Measurements from ENCODE around the gene TIMM10B. TPM values are rescaled to one million over a fixed set of nuclear protein-coding genes. Genes with fewer than 3 reads are reported as not detected.

The TIMM10B gene
- total RNA-seq, 1 donor from 2014 or later, result 31.5 TPM

DNA sequence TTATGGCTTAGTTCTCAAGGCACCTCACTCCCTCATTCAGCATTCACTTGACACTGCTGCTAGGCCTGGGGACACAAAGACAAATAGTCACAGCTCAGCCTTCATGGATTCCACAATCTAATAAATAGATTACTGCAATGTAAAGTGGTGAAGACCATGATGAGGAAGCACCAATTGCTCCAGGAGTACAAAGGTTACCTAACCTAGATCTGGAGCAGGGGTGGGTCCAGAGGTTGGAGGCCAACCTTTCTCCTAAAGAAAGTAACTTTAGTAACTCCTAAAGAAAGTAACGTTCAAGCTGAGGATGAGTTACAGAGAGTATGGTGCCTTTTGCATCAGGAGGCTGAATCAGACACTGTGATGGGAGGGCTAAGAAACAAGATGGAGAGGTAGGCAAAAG is 11.7 kb upstream of the TIMM10B start:
- no peak for DNase-seq (ENCODE audit: low read depth)

DNA sequence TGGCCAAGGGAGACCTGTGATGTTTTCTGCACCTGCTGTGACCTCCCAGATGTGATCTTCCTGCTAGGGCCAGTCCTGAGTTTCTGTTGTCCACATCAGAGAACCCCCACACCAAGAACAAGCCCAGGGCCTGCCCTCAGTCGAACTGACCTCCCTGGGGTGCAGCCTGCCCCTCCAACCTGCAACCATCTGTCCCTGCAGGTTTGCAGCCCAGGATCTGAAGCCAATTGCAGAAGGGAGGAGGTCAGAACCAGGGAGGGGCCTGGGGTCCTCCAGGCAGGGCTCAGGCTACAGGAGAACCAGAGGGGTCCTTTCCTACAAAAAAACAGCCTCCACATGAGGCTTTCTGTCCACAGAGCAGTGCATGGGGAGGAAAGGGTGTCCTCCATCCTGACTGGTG is 8.4 kb upstream of the TIMM10B start:
- no peak for DNase-seq (ENCODE audit: low read depth)

DNA sequence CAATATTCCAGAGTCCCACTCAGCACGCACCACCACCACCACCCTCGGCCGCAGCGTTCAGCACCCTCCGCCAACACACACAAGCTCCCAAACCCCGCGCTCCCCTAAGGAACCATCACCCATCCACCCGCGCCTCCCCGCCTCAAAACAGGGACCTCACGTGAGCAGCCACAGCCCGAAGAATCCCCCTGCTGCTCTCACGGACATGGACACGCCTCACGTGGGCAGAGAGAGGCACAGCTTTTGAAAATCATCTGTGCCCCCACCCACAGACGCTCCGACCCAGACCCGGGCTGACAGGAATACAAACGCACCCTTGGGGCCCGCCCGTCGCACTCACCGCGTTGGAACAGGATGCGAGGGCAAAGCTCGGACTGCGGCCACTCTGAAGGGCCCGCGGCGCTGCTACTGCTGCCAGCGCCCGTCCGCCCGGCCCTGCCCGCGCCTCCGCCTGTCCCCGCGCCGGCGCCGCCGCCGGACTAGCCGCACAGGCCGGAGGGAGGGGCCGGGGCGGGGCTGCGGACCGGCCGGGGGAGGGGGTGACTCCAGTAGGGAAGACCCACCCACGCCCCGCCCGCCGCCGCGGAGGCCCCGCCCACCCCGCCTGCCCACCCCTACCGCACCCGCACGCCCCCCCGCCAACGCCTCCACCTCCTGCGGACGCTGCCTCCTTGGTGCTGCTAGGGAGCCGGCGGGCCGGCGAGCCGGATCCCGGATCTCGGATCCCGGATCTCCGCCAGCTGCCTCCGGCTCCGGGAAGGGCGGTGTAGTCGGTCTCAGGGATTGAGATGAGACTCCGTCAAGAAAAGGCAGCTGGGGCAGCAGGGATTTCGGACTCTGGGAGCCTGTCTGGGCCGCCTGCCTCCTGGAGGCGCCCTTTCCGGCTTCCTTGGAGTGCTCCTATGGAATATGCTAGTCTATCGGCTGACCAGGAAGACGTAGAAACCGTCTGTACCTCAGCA is 7.6 kb upstream of the TIMM10B start, which contains the start of gene TRIM3:
Gene TRIM3 (minus strand): TSS at position 491 of the 962 bp plus-strand sequence. CDS start 8,246 bp downstream, outside the sequence.
- DNase-seq (ENCODE audit: low read depth), result peak; percentile 89

DNA sequence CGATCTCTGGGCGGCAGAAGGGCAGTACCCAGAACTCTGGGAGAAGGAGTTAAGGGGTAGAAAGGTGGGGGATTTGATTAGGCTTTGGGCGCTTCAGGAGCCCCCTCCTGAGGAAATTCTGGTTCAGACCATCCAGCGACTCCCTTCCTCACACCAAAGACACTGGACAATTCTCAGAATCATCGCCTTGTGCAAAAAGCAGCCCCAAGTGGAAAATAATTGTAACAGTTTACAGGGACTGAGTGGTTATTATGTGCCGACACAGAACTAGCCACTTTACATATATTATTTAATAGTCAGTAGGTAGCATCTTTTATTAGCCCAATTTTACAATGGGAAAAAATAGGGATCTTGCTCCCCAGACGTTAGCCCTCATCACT is 6.9 kb upstream of the TIMM10B start:
- no peak for DNase-seq (ENCODE audit: low read depth)

DNA sequence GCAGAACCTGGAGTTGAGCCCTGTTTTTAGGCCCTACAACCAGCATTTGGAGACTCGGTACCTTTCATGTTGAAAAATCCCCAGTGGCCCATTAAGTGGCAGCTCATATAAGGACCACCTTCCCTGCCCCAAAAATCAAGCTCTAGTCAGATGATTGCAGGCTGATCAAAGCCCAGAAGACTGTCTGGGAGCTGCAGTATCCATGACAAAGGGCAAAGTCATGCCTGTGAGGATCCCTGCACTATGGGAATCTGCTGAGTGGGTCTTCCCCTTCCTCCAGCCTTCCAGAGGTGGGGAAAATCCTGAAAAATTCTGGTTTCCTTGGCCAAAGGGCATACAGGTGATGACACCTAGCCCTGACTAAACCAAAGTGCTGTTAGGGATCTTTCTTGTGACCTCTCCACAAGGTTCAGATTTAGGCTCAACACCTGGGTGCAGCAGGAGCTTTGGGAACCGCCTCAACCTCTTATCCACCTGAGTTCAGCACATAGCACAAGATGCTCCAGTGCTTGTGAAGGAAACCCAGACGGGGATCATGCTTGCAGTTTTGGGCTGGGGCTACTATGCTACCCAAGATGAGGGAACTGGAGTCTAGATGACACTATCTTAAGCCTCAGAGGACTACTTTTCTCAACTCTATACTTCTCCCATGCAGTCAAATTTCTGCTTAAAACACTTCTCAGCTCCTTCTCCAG is 6.3 kb upstream of the TIMM10B start:
- no peak for DNase-seq (ENCODE audit: low read depth)

DNA sequence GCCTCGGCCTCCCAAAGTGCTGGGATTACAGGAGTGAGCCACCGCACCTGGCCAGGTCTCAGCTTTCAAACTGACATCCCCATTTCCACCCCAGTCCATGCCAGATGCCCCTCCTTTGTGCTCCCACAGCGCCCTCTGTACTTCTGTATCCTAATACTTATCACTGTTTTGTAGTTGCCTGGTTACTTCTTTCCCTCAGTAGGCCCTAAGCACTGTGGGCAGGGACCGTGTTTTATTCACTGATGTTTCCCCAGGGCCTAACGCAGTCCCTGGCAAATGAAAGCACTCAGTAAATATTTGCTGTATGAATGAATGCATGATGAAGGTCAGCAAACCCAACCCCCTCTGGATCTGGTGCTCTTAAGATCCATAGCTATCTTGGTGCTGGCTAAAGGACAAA is 5.4 kb upstream of the TIMM10B start:
- no peak for DNase-seq (ENCODE audit: low read depth)

DNA sequence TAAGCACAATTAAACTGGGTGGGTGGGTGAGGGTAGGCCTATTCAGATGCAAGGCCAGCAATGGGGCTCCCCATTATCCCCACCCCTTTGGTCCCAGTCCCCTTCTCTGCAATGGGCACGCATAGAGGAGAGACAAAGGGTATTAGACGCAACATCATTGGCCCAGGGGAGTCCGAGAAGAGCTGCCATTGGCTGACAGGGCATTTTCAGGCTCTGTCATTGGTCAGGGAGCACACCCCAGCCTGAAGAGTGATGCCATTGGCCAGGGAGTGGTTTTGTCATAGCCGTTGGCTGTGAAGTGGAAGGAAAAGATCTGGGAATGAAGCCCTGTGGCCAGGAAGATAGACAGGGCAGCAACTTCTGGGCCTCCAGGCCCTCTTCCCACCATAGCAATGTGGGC is 4.7 kb upstream of the TIMM10B start:
- no peak for DNase-seq (ENCODE audit: low read depth)

DNA sequence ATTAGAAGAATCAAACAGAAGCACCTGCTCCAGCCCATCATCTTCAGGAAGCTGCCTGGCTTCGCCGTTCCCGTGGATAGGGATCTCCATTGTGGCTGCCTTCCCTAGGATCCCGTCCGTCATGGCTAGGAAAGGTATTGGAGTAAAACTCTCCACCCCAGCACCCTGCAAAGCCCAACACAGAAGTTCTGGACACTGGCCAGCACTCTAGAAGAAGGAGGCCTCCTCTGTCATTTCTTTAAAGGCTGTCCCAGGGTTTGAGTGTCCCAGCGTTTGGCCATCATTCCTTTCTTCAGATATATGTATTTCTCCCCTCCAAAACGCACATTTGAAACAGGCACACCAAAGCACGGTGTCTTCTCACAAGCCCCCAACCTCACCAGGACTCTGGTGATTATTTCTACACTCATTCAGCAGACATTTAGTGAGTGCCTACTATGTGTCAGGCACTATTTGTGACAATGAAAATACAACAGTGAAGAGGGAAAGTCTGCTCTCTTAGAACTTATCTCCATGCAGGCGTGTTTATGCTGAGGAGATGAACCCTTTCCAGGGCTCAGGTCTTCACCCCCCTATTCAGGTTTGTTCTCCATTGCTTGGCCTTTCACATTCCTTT is 894 bp upstream of the TIMM10B start:
- no peak for DNase-seq (ENCODE audit: low read depth)

DNA sequence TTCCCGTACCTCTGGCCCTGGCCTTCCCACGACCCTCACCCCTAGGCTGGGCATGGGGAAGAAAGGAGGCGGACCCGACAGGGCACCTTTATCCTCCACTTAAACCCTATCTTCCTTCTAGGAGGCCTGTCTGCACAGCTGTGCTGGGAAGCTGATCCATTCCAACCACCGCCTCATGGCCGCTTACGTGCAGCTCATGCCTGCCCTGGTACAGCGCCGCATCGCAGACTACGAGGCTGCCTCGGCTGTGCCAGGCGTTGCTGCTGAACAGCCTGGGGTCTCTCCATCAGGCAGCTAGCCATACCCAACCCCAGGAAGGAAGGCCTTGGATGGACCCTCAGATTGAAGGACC is 599 bp downstream of the TIMM10B start:
- DNase-seq (ENCODE audit: low read depth), result no peak

DNA sequence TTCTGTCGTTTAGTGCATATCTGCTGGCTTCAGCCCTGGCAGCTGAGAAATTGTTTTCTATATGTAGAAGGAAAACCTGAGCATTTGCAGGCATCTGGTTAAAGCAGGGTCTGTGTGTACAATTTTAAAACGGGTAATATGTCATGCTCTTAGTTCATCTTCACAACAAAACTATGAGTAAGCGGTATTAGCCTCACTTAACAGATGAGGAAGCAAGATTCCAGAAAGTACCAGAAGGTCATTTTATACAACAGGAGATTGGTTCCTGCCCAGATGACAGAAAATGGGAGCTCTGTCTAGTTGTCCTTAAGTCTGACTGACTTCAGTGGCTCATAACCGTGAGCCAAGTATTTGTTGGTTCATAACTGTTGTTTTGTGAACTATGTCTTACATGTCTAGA is 1.1 kb downstream of the TIMM10B start:
- no peak for DNase-seq (ENCODE audit: low read depth)

DNA sequence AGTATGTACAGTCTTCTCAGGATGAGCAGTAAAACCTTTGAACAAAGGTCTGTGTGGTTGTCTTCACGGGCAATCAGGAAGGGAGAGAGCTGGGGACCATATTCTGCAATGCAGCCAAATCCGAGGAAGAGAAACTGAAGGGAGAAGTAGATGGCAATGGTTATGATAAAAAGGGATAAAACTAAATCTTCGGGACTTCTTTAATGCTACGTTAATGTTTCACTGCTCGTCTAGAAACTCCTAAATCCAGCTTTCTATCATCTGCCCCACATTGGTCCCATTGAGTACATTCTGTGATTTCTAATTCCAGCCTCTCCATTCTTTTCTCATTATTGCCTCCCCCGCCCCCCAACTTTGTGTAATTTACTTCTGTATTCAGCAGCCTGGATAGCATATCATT is 1.7 kb downstream of the TIMM10B start:
- DNase-seq (ENCODE audit: low read depth), result no peak

DNA sequence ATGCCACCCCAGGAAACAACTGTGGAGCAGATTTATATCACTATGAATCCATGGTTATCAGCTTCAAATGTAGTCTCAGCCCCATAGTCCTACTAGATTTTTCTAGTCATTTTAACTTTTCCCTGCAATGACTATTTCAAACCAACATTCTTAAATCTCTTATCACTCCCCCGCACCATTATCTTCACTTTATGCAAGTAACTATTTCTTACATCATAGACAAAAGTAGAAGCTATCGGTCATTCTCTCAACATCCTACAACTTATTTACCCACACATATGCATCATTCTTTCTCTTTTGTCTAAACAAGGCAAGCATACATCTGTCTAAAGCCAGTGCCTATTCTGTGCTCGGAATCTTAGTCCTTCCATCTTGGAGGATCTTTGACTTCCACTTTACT is 4.4 kb downstream of the TIMM10B start:
- DNase-seq (ENCODE audit: low read depth), result no peak

DNA sequence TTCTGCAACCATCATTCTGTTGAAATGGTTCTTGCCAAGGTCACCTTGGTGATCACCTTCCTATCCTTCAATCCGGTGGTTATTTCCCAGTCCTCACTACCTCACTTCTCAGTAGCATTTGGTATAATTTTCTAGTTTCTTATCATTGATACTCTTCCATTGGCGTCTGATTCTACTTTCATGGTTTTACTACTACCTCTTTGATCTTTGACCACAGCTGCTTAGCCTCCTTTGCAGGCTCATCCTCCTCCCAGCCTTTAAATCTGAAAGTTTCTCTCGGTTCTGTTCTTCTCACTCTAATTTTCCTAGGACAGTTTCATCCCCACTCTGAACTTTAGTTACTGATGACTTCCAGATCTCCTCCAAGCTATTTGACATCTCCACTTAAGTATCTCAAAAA is 5.0 kb downstream of the TIMM10B start:
- no peak for DNase-seq (ENCODE audit: low read depth)

DNA sequence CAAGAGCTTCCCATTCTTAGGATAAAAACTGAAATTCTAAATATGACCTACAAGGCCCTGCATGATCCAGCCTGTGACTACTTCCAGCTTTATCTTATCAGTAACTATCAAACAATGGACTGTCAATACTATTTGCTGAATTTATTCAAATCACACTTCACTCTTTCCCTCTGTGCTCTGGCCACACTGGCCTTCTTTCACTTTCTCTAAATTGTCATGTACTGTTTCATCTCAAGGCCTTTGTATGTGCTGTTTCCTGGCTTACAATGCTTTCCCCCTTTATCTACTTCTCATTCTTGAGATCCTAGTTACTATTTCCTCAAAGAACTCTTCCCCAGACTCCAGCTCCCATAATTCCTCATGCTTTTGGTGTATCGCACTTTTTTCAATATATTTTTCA is 5.6 kb downstream of the TIMM10B start:
- no peak for DNase-seq (ENCODE audit: low read depth)

DNA sequence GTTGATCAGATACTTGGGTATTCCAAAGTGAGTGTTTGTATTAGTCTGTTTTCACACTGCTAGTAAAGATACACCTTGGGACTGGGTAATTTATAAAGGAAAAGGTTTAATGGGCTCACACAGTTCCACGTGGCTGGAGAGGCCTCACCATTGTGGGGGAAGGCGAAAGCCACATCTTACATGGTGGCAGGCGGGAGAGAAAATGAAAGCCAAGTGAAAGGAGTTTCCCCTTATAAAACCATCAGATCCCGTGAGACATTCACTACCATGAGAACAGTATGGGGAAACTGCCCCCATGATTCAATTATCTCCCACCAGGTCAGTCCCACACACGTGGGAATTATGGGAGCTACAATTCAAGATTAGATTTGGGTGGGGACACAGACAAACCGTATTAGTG is 7.0 kb downstream of the TIMM10B start:
- DNase-seq (ENCODE audit: low read depth), result no peak

DNA sequence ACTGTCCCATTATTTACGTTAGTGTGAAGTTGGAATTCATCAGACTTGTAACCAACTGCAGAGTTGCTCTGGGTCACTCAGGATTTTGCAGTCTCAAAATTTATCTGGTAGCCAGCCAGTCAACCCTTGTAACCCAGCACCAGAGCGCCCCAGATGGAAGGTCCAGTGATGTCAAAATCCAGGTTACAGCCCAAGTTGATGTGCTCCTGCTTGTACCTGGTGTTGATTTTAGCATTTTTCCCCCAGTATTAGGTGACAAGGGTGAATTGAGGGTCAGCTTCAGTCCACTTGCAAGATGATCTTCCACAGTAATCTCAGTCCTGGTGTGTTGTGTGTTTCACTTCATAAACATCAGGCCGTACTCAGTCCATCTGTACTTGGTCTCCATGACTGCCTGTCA is 7.5 kb downstream of the TIMM10B start:
- no peak for DNase-seq (ENCODE audit: low read depth)

DNA sequence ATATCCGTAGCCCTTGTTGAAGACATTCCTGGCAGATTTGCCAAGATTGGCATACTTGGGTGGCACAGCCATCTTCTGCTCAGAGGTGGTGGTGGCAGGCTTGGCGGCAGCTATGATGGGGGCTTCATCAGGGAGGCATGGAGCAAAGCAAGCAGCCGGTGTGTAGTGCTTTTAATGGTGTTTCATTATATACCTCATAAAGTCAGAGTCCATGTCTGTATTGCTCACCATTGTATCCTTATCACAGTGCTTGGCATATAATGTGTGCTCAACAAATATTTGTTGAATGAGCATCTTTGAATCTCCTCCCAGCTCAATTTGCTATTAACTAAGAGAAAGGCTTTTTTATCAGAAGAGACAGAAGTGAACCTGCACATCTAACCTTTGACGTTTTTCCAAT is 8.0 kb downstream of the TIMM10B start:
- DNase-seq (ENCODE audit: low read depth), result no peak

DNA sequence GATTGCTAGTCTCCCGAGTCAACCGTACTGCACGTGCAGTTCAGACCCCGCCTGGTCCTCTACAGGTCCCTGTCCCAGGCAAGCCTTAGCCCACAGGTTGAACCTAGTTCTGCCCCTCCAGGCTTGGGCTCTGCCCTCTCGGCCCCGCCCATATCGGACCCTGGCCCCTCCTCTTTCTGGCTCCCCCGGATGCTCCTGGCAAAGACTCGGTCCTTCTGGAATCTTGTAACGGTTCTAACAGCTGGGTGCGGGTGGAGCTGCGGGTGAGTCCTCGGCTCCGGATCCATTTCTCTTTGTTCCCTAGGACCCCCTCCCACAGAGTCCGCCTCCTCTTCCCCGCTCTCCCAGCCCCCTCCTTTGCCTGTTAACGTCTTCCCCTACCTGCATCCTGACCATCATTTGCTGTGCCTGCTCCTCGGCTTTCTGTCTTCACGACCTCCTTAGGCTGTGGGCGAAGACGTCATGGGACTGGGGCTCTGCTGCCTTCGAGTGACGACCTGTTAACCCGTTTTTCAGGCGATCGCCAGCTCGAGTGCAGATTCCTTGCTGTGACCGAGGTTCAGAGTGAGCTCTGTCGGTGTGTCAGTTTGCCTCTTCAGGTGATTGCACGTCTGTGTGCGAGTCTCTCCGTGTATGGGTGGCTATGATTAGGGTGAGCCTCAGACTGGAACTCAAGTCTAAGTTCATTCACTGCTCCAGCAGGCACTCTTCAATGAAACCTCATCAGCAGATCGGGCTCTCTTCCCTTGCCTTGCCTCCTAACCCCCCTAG is 16.0 kb downstream of the TIMM10B start, which contains the start of gene DNHD1:
Gene DNHD1 (plus strand): TSS at position 212 of the 771 bp plus-strand sequence. CDS start 936 bp downstream, outside the sequence.
- DNase-seq (ENCODE audit: low read depth), result no peak

DNA sequence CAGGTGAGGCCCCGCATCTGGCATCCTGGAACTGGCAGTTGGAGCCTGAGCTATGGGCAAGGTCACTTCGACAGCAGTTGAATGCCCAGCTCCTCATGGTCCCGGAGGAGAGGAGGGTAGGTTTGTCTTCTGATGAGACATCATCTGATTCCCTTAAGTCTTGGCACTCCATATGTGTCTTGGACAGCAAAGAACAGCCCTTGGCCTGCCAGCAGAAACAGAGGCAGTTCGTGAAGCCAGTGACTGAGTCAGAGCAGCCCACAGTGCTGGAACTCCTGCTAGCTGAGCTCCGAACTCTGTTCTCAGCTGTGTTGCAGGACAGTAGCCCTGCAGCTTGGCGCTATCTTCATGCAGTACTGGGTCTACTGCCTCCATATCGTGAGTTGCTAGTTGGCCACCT is 16.8 kb downstream of the TIMM10B start:
- DNase-seq (ENCODE audit: low read depth), result no peak

DNA sequence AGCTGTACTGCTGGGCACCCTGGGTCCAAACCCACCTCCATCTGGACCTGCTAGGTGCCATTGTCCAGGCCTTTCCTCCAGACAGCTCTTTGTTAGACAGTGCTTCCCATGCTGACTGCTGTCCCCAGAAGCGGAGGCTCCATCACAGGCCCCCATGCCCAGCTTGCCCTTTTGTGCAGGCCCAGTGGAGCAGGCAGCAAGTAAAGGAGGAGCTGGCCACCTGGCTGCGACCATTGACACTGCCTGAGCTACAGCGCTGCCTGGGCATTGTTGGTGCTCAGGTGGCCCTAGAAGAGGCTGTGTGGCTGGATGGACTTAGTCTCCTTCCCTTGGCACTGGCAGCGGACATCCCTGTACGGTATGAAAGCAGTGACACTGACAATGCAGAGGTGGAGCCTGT is 17.2 kb downstream of the TIMM10B start:
- no peak for DNase-seq (ENCODE audit: low read depth)

DNA sequence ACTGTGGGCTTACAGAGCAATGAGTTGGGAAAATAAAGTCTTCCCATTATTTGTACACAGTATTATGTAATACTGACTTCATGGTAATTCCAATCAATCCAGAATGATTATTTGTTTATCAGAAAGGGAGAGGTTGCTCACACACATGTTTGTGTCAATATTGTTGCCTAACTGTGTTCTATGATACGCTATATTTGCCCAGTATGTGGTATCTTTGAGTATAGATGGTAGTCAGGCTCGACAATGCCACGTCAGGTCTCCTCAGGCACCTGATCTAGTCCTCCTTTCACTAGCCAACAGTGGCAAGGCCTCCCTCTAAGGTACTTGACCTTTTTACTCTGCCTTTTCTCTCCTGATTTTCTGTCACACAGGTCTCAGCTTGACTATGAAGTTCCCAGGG is 21.1 kb downstream of the TIMM10B start:
- no peak for DNase-seq (ENCODE audit: low read depth)
